SK-N-SH (cell line): ENCODE data around the gene ARPC5. TPM values are rescaled to one million over a fixed set of nuclear protein-coding genes. Genes with fewer than 3 reads are reported as not detected.

Experiments
- CTCF ChIA-PET: fragments of 300-600, 350-600 bp; formaldehyde crosslinking; extraction: SDS; loops from one replicate; lab custom pipeline; 2021; lab: Yijun Ruan, JAX
- POLR2A ChIA-PET: fragments of 350-600 bp; sonication (Branson Sonifier 250); formaldehyde crosslinking; extraction: SDS; loops from one replicate; lab custom pipeline; 2020; ENCODE audit warnings: antibody characterized with exemption, inconsistent platforms; lab: Yijun Ruan, JAX
- DNase-seq: peaks from one replicate; pipeline ENCODE4 v3.0.0; 2012
- H2AFZ ChIP-seq: fragments of 200-600 bp; sonication (generic); 2 replicates; pipeline ENCODE4 v1.8.1; 2016; ENCODE audit warnings: antibody characterized with exemption, mild to moderate bottlenecking, low read depth
- H3F3A ChIP-seq: fragments of 200-600 bp; sonication (generic); replicated peaks from 2 replicates; pipeline ENCODE3; 2016; ENCODE audit warnings: antibody characterized with exemption, mild to moderate bottlenecking; ENCODE audit not compliant: insufficient read depth
- H3K27ac ChIP-seq, 2 experiments: fragments of 200-500 bp in 1 of 2; fragments of 200-600 bp in 1 of 2; sonication (Bioruptor generic) in 1 of 2; sonication (generic), shearing (Covaris generic) in 1 of 2; 2 replicates each; pipeline versions ENCODE4 v1.5.1 to v1.6.1; 2014 to 2016; ENCODE audit warnings: low read depth in 2 of 2, inconsistent platforms in 1 of 2, low read length in 1 of 2, mild to moderate bottlenecking in 1 of 2, mixed read lengths in 1 of 2
- H3K27me3 ChIP-seq: fragments of 200-600 bp; sonication (generic), shearing (Covaris generic); 2 replicates; pipeline ENCODE4 v1.6.1; 2016; ENCODE audit warnings: mixed run types; ENCODE audit not compliant: insufficient read depth
- H3K36me3 ChIP-seq, 2 experiments: fragments of 200-500 bp in 1 of 2; fragments of 200-600 bp in 1 of 2; sonication (Bioruptor generic) in 1 of 2; sonication (generic) in 1 of 2; replicated peaks in 1 of 2; 2 replicates each; pipeline versions ENCODE3 to v1.5.1; 2014 to 2016; ENCODE audit warnings: low read length in 1 of 2, mild to moderate bottlenecking in 1 of 2; ENCODE audit not compliant: insufficient read depth in 2 of 2, control insufficient read depth in 1 of 2
- H3K4me1 ChIP-seq, 2 experiments: fragments of 200-500 bp in 1 of 2; fragments of 200-600 bp in 1 of 2; sonication (Bioruptor generic) in 1 of 2; sonication (generic), shearing (Covaris generic) in 1 of 2; 2 replicates each; pipeline versions ENCODE4 v1.5.1 to v1.6.1; 2014 to 2016; ENCODE audit warnings: low read depth in 1 of 2, low read length in 1 of 2, mixed run types in 1 of 2; ENCODE audit not compliant: insufficient read depth in 2 of 2, control insufficient read depth in 1 of 2
- H3K4me2 ChIP-seq: fragments of 200-600 bp; sonication (generic), shearing (Covaris generic); 2 replicates; pipeline ENCODE4 v1.6.1; 2017; ENCODE audit warnings: mixed run types
- H3K4me3 ChIP-seq, 2 experiments: fragments of 200-500 bp in 1 of 2; fragments of 200-600 bp in 1 of 2; sonication (Bioruptor generic) in 1 of 2; sonication (generic), shearing (Covaris generic) in 1 of 2; 2 replicates each; pipeline versions ENCODE4 v1.5.1 to v1.8.1; 2014 to 2016; ENCODE audit warnings: low read depth in 2 of 2, inconsistent platforms in 1 of 2, low read length in 1 of 2, mild to moderate bottlenecking in 1 of 2, mixed read lengths in 1 of 2, moderate library complexity in 1 of 2
- H3K79me2 ChIP-seq: fragments of 200-600 bp; sonication (generic); 2 replicates; pipeline ENCODE4 v1.8.1; 2017; ENCODE audit warnings: mild to moderate bottlenecking; ENCODE audit not compliant: insufficient read depth
- H3K9ac ChIP-seq: fragments of 200-600 bp; sonication (generic); 2 replicates; pipeline ENCODE4 v1.6.1; 2017; ENCODE audit warnings: mixed run types
- H3K9me2 ChIP-seq: fragments of 200-600 bp; sonication (generic); 2 replicates; pipeline ENCODE4 v1.6.1; 2017; ENCODE audit warnings: mixed run types
- H3K9me3 ChIP-seq: fragments of 200-600 bp; sonication (generic); 2 replicates; pipeline ENCODE4 v1.6.1; 2017; ENCODE audit warnings: mixed run types, mild to moderate bottlenecking, moderate library complexity
- H4K20me1 ChIP-seq: fragments of 200-600 bp; sonication (generic); 2 replicates; pipeline ENCODE4 v1.6.1; 2017; ENCODE audit warnings: mild to moderate bottlenecking, mixed run types; ENCODE audit not compliant: insufficient read depth
- CHD2 ChIP-seq: fragments of 150-350 bp; IDR thresholded peaks from 2 replicates; pipeline ENCODE4 v1.6.1; 2018; ENCODE audit warnings: low read length; ENCODE audit not compliant: partially characterized antibody
- ELF1 ChIP-seq: IDR thresholded peaks from 2 replicates; pipeline ENCODE4 v1.4.0; 2012
- EP300 ChIP-seq, 2 experiments: IDR thresholded peaks; 2 replicates each; pipeline versions ENCODE4 v1.4.0 to v1.6.1; 2012; ENCODE audit warnings: borderline replicate concordance in 1 of 2, low read depth in 1 of 2, low read length in 1 of 2
- EZH2phosphoT487 ChIP-seq: fragments of 200-600 bp; sonication (generic); IDR thresholded peaks from 2 replicates; pipeline ENCODE4 v1.6.1; 2017; ENCODE audit warnings: low read depth, mixed run types, mild to moderate bottlenecking, antibody characterized with exemption, moderate library complexity, borderline replicate concordance
- FOSL2 ChIP-seq: IDR thresholded peaks from 2 replicates; pipeline ENCODE4 v1.4.0; 2012; ENCODE audit warnings: low read depth, mild to moderate bottlenecking, moderate library complexity, borderline replicate concordance
- FOXJ3 ChIP-seq: sonication (generic); formaldehyde crosslinking; IDR thresholded peaks from 2 replicates; pipeline ENCODE4 v1.5.1; 2020; ENCODE audit warnings: mild to moderate bottlenecking, missing genetic modification reagents
- FOXM1 ChIP-seq: IDR thresholded peaks from 2 replicates; pipeline ENCODE4 v1.4.0; 2012; ENCODE audit warnings: low read depth, mild to moderate bottlenecking
- GATA2 ChIP-seq: sonication (generic); formaldehyde crosslinking; IDR thresholded peaks from 2 replicates; pipeline ENCODE4 v1.5.0; 2020; ENCODE audit warnings: mild to moderate bottlenecking, missing genetic modification reagents
- MEF2A ChIP-seq: IDR thresholded peaks from 2 replicates; pipeline ENCODE4 v1.4.0; 2012; ENCODE audit warnings: low read depth, borderline replicate concordance
- NRF1 ChIP-seq: IDR thresholded peaks from 2 replicates; pipeline ENCODE4 v1.6.1; 2012; ENCODE audit warnings: low read depth, mild to moderate bottlenecking, low read length
- POLR2AphosphoS5 ChIP-seq: IDR thresholded peaks from 2 replicates; pipeline ENCODE4 v1.6.1; 2012; ENCODE audit warnings: low read depth, low read length
- RAD21 ChIP-seq: IDR thresholded peaks from 2 replicates; pipeline ENCODE4 v1.6.1; 2012; ENCODE audit warnings: mild to moderate bottlenecking, low read length
- RCOR1 ChIP-seq: fragments of 150-350 bp; IDR thresholded peaks from 2 replicates; pipeline ENCODE4 v1.6.1; 2017; ENCODE audit warnings: antibody characterized with exemption, low read length
- RXRA ChIP-seq: IDR thresholded peaks from 2 replicates; pipeline ENCODE4 v1.4.0; 2012; ENCODE audit warnings: low read depth, mild to moderate bottlenecking, borderline replicate concordance
- SIN3A ChIP-seq: IDR thresholded peaks from 2 replicates; pipeline ENCODE4 v1.6.1; 2012; ENCODE audit warnings: low read depth, mild to moderate bottlenecking, low read length, moderate library complexity, borderline replicate concordance
- SMC3 ChIP-seq: IDR thresholded peaks from 2 replicates; pipeline ENCODE4 v1.6.1; 2012; ENCODE audit warnings: low read depth, low read length, improper control_type of control experiment
- TAF1 ChIP-seq: IDR thresholded peaks from 2 replicates; pipeline ENCODE4 v1.6.1; 2012; ENCODE audit warnings: low read depth, mild to moderate bottlenecking, low read length, moderate library complexity, borderline replicate concordance
- TCF12 ChIP-seq: IDR thresholded peaks from 2 replicates; pipeline ENCODE4 v1.4.0; 2012
- TEAD4 ChIP-seq: IDR thresholded peaks from 2 replicates; pipeline ENCODE4 v1.4.0; 2012; ENCODE audit warnings: mild to moderate bottlenecking, borderline replicate concordance; ENCODE audit not compliant: insufficient read depth
- YY1 ChIP-seq: IDR thresholded peaks from 2 replicates; pipeline ENCODE4 v1.4.0; 2012; ENCODE audit warnings: low read depth, mild to moderate bottlenecking
- WGBS: methylation state at CpG from one replicate; pipeline ENCODE4 v1.1.6; 2017; ENCODE audit warnings: low lambda C conversion rate; 5-methylcytosine and 5-hydroxymethylcytosine counted together
- polyA plus RNA-seq, 3 experiments: library from polyadenylated mRNA; depleted of rRNA; stranded (reverse); fragments of >200 nt; gene quantifications; 2 replicates each; pipeline ENCODE4 v1.2.3, GENCODE V29; 2012
- TF ChIP-seq, protein P1 (sequence below): fragments of 150-350 bp; IDR thresholded peaks from 2 replicates; pipeline ENCODE4 v1.6.1; 2016; ENCODE audit warnings: mild to moderate bottlenecking, low read depth, low read length
- TF ChIP-seq, protein P2 (sequence below): IDR thresholded peaks from 2 replicates; pipeline ENCODE4 v1.4.0; 2012; ENCODE audit warnings: low read depth, borderline replicate concordance
- TF ChIP-seq, protein P3 (sequence below): IDR thresholded peaks from 2 replicates; pipeline ENCODE4; 2012

The ARPC5 gene
- polyA plus RNA-seq, 1 of the 3 experiments (the other 2 are of a cell fraction) = 66.8 TPM

DNA sequence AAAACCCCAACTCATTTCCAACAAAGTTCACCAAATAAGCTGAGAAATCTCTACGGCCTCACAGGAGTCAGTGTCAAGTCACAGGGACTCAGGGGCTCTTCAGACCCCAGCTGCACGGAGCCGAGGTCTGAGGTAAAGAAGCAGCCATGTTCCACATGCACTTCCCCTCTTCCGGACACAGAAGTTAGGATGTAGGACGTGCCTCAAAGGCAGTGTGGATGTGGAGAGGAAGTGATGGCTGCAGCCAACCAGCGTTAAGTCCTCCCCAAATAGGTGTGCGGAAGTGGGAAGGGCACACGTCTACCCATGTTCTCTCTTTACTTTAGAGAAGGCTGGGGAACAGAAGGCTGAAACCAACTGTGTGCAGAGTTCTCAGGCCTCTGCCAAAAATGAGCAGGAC lies 30.8 kb downstream of the ARPC5 start:
- Histone ChIP-seq H3K4me3 (no peak overlapping the region), H2AFZ (0 out of 2 replicates have a peak overlapping the region, but pooled peaks have one; percentile 10), H3K36me3 (no peaks in the 10 kb centered on the region), H3K9me3 (no peaks in the 10 kb centered on the region), H3K79me2 (no peaks in the 10 kb centered on the region), H3K27ac (peak overlapping the region in 1 of 2 experiments; percentile 98; a peak in 2 of 4 replicates), H3K9ac (no peak overlapping the region), H3K9me2 (no peaks in the 10 kb centered on the region), H3K27me3 (no peaks in the 10 kb centered on the region), H4K20me1 (no peaks in the 10 kb centered on the region), H3K4me2 (no peak overlapping the region)
- 95% methylated on average over 8 of the region's 8 CpGs for WGBS
- CTCF ChIA-PET = interaction anchor here (1.3 to 1.9 kb wide), 3 partner anchors 28 to 51 kb away, joined by 4 to 6 read pairs (median 5); no protein-coding TSS in a partner anchor
- no peak for DNase-seq
- TF ChIP-seq RAD21 (no peak), YY1 (no peak), POLR2AphosphoS5 (no peak), RCOR1 (no peak)
- TF ChIP-seq, protein P1, sequence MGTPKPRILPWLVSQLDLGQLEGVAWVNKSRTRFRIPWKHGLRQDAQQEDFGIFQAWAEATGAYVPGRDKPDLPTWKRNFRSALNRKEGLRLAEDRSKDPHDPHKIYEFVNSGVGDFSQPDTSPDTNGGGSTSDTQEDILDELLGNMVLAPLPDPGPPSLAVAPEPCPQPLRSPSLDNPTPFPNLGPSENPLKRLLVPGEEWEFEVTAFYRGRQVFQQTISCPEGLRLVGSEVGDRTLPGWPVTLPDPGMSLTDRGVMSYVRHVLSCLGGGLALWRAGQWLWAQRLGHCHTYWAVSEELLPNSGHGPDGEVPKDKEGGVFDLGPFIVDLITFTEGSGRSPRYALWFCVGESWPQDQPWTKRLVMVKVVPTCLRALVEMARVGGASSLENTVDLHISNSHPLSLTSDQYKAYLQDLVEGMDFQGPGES = no peak
- TF ChIP-seq, all 33 proteins: peak for 0
- POLR2A ChIA-PET = no interaction called here
- peaks cover 41% of the 10 kb centered on the region for H3F3A ChIP-seq
- H3K4me1 ChIP-seq = peaks cover 13 to 27% of the 10 kb centered on the region in 2 experiments

DNA sequence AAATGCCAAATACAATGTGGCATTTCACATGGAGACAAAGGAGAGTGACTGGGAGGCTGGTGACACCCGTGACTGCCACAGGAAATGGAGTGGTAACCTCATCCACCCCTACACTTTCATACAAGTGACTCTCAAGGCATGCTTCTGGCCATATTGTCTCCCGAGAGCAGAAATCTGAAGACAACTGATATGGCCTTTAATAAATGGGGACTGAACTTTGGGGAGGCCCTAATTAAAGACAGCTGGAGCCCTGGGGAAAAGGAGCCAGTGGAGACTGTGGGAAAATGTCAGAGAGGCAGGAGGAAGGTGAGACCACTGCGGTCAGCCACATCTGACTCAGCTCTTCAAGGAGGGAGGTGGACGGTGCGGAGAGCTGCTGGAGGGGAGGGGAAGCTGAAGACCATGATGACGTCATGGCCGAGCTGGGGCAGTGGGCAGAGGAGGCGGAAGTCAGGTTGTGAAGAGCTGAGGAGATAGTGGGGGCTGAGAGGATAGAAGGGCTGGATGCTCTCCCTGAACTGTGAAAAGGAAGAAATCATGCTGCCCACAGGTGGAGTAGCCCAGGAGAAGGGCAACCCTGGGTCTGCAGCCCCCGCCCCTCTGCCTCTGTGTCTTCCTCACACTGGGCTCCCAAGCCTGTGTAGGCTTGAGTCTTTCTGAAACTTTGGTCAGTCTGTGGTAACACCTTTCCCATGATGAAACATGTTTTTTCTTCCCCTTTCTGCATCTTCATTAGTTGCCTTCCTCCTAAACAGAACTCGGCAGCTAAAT lies 31.4 kb downstream of the ARPC5 start:
- H4K20me1 ChIP-seq = no peaks in the 10 kb centered on the region
- H3K4me3 ChIP-seq = no peak overlapping the region
- peak overlapping the region in 1 of 2 experiments; percentile 98; a peak in 2 of 4 replicates for H3K27ac ChIP-seq
- no peaks in the 10 kb centered on the region for H3K9me3 ChIP-seq
- H3K79me2 ChIP-seq = no peaks in the 10 kb centered on the region
- H3K36me3 ChIP-seq = no peaks in the 10 kb centered on the region
- peak overlapping the region; percentile 49 for H2AFZ ChIP-seq
- no peaks in the 10 kb centered on the region for H3K9me2 ChIP-seq
- no peak for DNase-seq
- H3K27me3 ChIP-seq = no peaks in the 10 kb centered on the region
- H3K4me2 ChIP-seq = peak overlapping the region; percentile 32; the same call in 1 of the 2 replicates
- H3K9ac ChIP-seq = peak overlapping the region; percentile 51; the same call in 1 of the 2 replicates
- peaks cover 36% of the 10 kb centered on the region for H3F3A ChIP-seq
- ChIA-PET CTCF (interaction anchor here (1.0 to 1.9 kb wide), 5 partner anchors 29 to 322 kb away, joined by 4 to 6 read pairs (median 5); no protein-coding TSS in a partner anchor), POLR2A (no interaction called here)
- WGBS = 49% methylated on average over 10 of the region's 10 CpGs
- peaks cover 12 to 22% of the 10 kb centered on the region in 2 experiments for H3K4me1 ChIP-seq
- TF ChIP-seq, protein P2, sequence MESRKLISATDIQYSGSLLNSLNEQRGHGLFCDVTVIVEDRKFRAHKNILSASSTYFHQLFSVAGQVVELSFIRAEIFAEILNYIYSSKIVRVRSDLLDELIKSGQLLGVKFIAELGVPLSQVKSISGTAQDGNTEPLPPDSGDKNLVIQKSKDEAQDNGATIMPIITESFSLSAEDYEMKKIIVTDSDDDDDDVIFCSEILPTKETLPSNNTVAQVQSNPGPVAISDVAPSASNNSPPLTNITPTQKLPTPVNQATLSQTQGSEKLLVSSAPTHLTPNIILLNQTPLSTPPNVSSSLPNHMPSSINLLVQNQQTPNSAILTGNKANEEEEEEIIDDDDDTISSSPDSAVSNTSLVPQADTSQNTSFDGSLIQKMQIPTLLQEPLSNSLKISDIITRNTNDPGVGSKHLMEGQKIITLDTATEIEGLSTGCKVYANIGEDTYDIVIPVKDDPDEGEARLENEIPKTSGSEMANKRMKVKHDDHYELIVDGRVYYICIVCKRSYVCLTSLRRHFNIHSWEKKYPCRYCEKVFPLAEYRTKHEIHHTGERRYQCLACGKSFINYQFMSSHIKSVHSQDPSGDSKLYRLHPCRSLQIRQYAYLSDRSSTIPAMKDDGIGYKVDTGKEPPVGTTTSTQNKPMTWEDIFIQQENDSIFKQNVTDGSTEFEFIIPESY = no peak
- TF ChIP-seq SIN3A = no peak
- TF ChIP-seq RXRA = peak; percentile 58; the same call in 1 of the 2 replicates
- TF ChIP-seq FOXJ3 = no peak
- TF ChIP-seq, protein P3, sequence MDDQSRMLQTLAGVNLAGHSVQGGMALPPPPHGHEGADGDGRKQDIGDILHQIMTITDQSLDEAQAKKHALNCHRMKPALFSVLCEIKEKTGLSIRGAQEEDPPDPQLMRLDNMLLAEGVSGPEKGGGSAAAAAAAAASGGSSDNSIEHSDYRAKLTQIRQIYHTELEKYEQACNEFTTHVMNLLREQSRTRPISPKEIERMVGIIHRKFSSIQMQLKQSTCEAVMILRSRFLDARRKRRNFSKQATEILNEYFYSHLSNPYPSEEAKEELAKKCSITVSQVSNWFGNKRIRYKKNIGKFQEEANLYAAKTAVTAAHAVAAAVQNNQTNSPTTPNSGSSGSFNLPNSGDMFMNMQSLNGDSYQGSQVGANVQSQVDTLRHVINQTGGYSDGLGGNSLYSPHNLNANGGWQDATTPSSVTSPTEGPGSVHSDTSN = 0 out of 2 replicates have a peak, but pooled peaks have one; percentile 25
- TF ChIP-seq FOSL2 = peak; percentile 62
- TF ChIP-seq SMC3 = no peak
- no peak for TF ChIP-seq RAD21
- TF ChIP-seq TAF1 = no peak
- TF ChIP-seq TCF12 = peak; percentile 96
- no peak for TF ChIP-seq YY1
- no peak for TF ChIP-seq CHD2
- no peak for TF ChIP-seq FOXM1
- TF ChIP-seq EZH2phosphoT487 = no peak
- peak in 1 of 2 experiments; percentile 70; a peak in 1 of 4 replicates for TF ChIP-seq EP300 (IDR thresholded peaks at IDR 0.05; ENCODE audit: borderline replicate concordance in 1 of 2, low read depth in 1 of 2, low read length in 1 of 2)
- no peak for TF ChIP-seq GATA2 (CRISPR knock-in tag)
- TF ChIP-seq NRF1 = no peak
- no peak for TF ChIP-seq MEF2A
- TF ChIP-seq ELF1 = no peak
- no peak for TF ChIP-seq TEAD4
- TF ChIP-seq POLR2AphosphoS5 = peak; percentile 26; the same call in 1 of the 2 replicates
